Panc1 (cell line): ENCODE data around the gene CCBE1. TPM values are rescaled to one million over a fixed set of nuclear protein-coding genes. Genes with fewer than 3 reads are reported as not detected.

Experiments
- ATAC-seq: fragments of 200-7000 bp; cut with Tn5 transposase; 2 replicates; pipeline ENCODE4 v1.9.1; 2020; ENCODE audit warnings: mild to moderate bottlenecking, moderate library complexity
- BruUV-seq: library from RNA; stranded (reverse); fragments of 400-500 nt; replicated peaks from 2 replicates; lab custom pipeline; 2021; lab: Mats Ljungman, UMichigan
- CTCF ChIA-PET: fragments of 300-600 bp; sonication (Branson Sonifier 250); formaldehyde crosslinking; loops from one replicate; lab custom pipeline; 2022; ENCODE audit warnings: antibody characterized with exemption; lab: Charles Lee
- POLR2A ChIA-PET: fragments of 300-600 bp; sonication (Branson Sonifier 250); formaldehyde crosslinking; loops from one replicate; lab custom pipeline; 2022; ENCODE audit warnings: antibody characterized with exemption; lab: Charles Lee
- DNase-seq: peaks from one replicate; pipeline ENCODE4 v3.0.0-alpha.2; 2010; ENCODE audit warnings: low read depth, low spot score
- H3K27ac ChIP-seq: 2 replicates; pipeline ENCODE4 v1.5.1; 2011; ENCODE audit warnings: mild to moderate bottlenecking, low read length, inconsistent platforms
- H3K27me3 ChIP-seq: fragments of 200-500 bp; sonication (Bioruptor generic); 2 replicates; pipeline ENCODE4 v1.6.0; 2014; ENCODE audit warnings: low read length, inconsistent platforms; ENCODE audit not compliant: control insufficient read depth, insufficient read depth
- H3K36me3 ChIP-seq: fragments of 200-500 bp; sonication (Bioruptor generic); 2 replicates; pipeline ENCODE4 v1.5.1; 2014; ENCODE audit warnings: inconsistent platforms, mild to moderate bottlenecking, low read length, moderate library complexity; ENCODE audit not compliant: control insufficient read depth, insufficient read depth
- H3K4me1 ChIP-seq: 2 replicates; pipeline ENCODE4 v1.5.1; 2011; ENCODE audit warnings: inconsistent platforms, mild to moderate bottlenecking, low read length, moderate library complexity; ENCODE audit not compliant: control insufficient read depth, insufficient read depth
- H3K4me3 ChIP-seq, 2 experiments: 2 replicates each; pipeline ENCODE4 v1.5.1; 2011 to 2012; ENCODE audit warnings: low read depth in 2 of 2, low read length in 2 of 2, mild to moderate bottlenecking in 2 of 2, inconsistent platforms in 1 of 2, moderate library complexity in 1 of 2
- H3K9me3 ChIP-seq: fragments of 200-500 bp; sonication (Bioruptor generic); 2 replicates; pipeline ENCODE4 v1.5.1; 2014; ENCODE audit warnings: low read depth, mild to moderate bottlenecking, inconsistent platforms, low read length, moderate library complexity; ENCODE audit not compliant: control insufficient read depth, insufficient read depth
- CTCF ChIP-seq: fragments of 450-650 bp; IDR thresholded peaks from 2 replicates; pipeline ENCODE4 v1.5.1; 2017; ENCODE audit warnings: mild to moderate bottlenecking
- POLR2AphosphoS5 ChIP-seq: IDR thresholded peaks from 2 replicates; pipeline ENCODE4 v1.6.1; 2012; ENCODE audit warnings: mild to moderate bottlenecking, low read depth, low read length, moderate library complexity
- REST ChIP-seq, 2 experiments: IDR thresholded peaks; 2 replicates each; pipeline ENCODE4 v1.6.1; 2011 to 2012; ENCODE audit warnings: low read depth in 2 of 2, control low read depth in 1 of 2, low read length in 1 of 2, mild to moderate bottlenecking in 1 of 2, moderate library complexity in 1 of 2; ENCODE audit not compliant: insufficient read depth in 1 of 2
- SIN3A ChIP-seq: IDR thresholded peaks from 2 replicates; pipeline ENCODE4 v1.6.1; 2012; ENCODE audit warnings: low read depth, mild to moderate bottlenecking, low read length, moderate library complexity, borderline replicate concordance; ENCODE audit not compliant: insufficient read depth
- TCF7L2 ChIP-seq: IDR thresholded peaks from 2 replicates; pipeline ENCODE4 v1.6.1; 2011; ENCODE audit warnings: mild to moderate bottlenecking, low read depth, low read length, inconsistent platforms
- in situ Hi-C: cut with HindIII; loops from 2 replicates; pipeline ENCODE4 v1.10.0; 2016; ENCODE audit warnings: low sequenced_read_pairs, low pct_unique_long_range_greater_than_20kb
- intact Hi-C: fragments of 100-400 bp; cut with micrococcal nuclease; formaldehyde crosslinking; loops from one replicate; pipeline ENCODE4 v1.10.0; 2022; ENCODE audit not compliant: unreplicated experiment
- total RNA-seq: library from RNA; stranded (reverse); gene quantifications from one replicate; pipeline ENCODE4 v1.2.1, GENCODE V29; 2021; ENCODE audit not compliant: unreplicated experiment

The CCBE1 gene
- total RNA-seq, 1 experiment from 2014 or later: 0.13 TPM

- DNase-seq: no peak
- peaks cover 2% of the 10 kb centered on the region; the same call in 1 of the 2 replicates for H3K27me3 ChIP-seq
- CTCF ChIA-PET: no interaction called here
- H3K27ac ChIP-seq: no peak overlapping the region
- ATAC-seq: no peak
- BruUV-seq: no TSS peak
- no peak for TF ChIP-seq TCF7L2
- no peak for TF ChIP-seq POLR2AphosphoS5
- TF ChIP-seq SIN3A: no peak
- TF ChIP-seq REST (IDR thresholded peaks at IDR 0.05; ENCODE audit: insufficient read depth in 1 of 2, low read depth in 2 of 2, low read length in 1 of 2): no peak
- no peak for TF ChIP-seq CTCF
- intact Hi-C loops (no loop called here), in situ Hi-C loops (no loop called here)
- H3K9me3 ChIP-seq: no peaks in the 10 kb centered on the region
- H3K4me1 ChIP-seq: no peaks in the 10 kb centered on the region
- POLR2A ChIA-PET: no interaction called here
- H3K4me3 ChIP-seq: no peak overlapping the region
- H3K36me3 ChIP-seq: no peaks in the 10 kb centered on the region
These were observed 227.6 kb downstream of the CCBE1 start for GRCh38 chr18:59469463-59470180.

GRCh38 chr18:59468821-59469220 lies 228.4 kb downstream of the CCBE1 start:
- H3K4me3 ChIP-seq: no peak overlapping the region
- H3K9me3 ChIP-seq: no peaks in the 10 kb centered on the region
- no peaks in the 10 kb centered on the region for H3K27me3 ChIP-seq
- BruUV-seq: no TSS peak
- no peak overlapping the region for H3K27ac ChIP-seq
- DNase-seq: no peak
- no peak for TF ChIP-seq TCF7L2
- no peak for TF ChIP-seq POLR2AphosphoS5
- TF ChIP-seq REST (IDR thresholded peaks at IDR 0.05; ENCODE audit: insufficient read depth in 1 of 2, low read depth in 2 of 2, low read length in 1 of 2): no peak
- no peak for ATAC-seq
- intact Hi-C loops (no loop called here), in situ Hi-C loops (no loop called here)
- CTCF ChIA-PET: no interaction called here
- no peaks in the 10 kb centered on the region for H3K36me3 ChIP-seq
- POLR2A ChIA-PET: no interaction called here
- no peaks in the 10 kb centered on the region for H3K4me1 ChIP-seq
